CD4-positive, alpha-beta T cell treated with Interleukin-1 beta for 1 hour (primary cell): ENCODE measurements around the gene NPFFR1.
A peak's percentile ranks its signal among the peaks of the same experiment; 100 is the strongest.
"Not testable (repeated sequence)": the region's sequence is repeated elsewhere in the genome, so short reads cannot be mapped to it uniquely, and the experiment has no call there.

ENCODE experiments used
- DNase-seq, 2 donors: peaks; one replicate each; pipeline ENCODE4 v3.0.0-alpha.2; 2020 to 2022

Gene NPFFR1

GRCh38 chr10:70255329-70256299 is 28.2 kb downstream of the NPFFR1 start:
- peak; percentile 10 to 46 for DNase-seq

GRCh38 chr10:70254778-70255328 is 29.0 kb downstream of the NPFFR1 start:
- DNase-seq = no peak

GRCh38 chr10:70253878-70254765 is 29.7 kb downstream of the NPFFR1 start:
- no peak for DNase-seq

GRCh38 chr10:70250961-70251680 is 32.7 kb downstream of the NPFFR1 start:
- DNase-seq = no peak

- DNase-seq = no peak
Observed at GRCh38 chr10:70247360-70247759, 36.4 kb downstream of the NPFFR1 start.

GRCh38 chr10:70241081-70241480 is 42.7 kb downstream of the NPFFR1 start:
- DNase-seq = no peak

GRCh38 chr10:70239986-70240385 is 43.8 kb downstream of the NPFFR1 start:
- DNase-seq = not testable (repeated sequence)

- DNase-seq = not testable (repeated sequence)
Observed at GRCh38 chr10:70239077-70239976, 44.5 kb downstream of the NPFFR1 start.

- not testable (repeated sequence) for DNase-seq
Observed at GRCh38 chr10:70237958-70238536, 45.8 kb downstream of the NPFFR1 start.

- DNase-seq = no peak
Observed at GRCh38 chr10:70234668-70235447, 48.9 kb downstream of the NPFFR1 start.

- DNase-seq = no peak
Observed at GRCh38 chr10:70233939-70234300, 49.9 kb downstream of the NPFFR1 start.

GRCh38 chr10:70233109-70233938 is 50.5 kb downstream of the NPFFR1 start, which contains the start of gene PPA1:
TSS of gene PPA1 (minus strand) at chr10:70233429. CDS start at chr10:70233327, 102 bp downstream.
- peak; percentile 98 to 99 for DNase-seq

- no peak for DNase-seq
Observed at GRCh38 chr10:70232859-70233108, 51.0 kb downstream of the NPFFR1 start.

GRCh38 chr10:70232155-70232858 is 51.5 kb downstream of the NPFFR1 start:
- DNase-seq = peak; percentile 10 to 50

GRCh38 chr10:70228491-70228890 is 55.3 kb downstream of the NPFFR1 start:
- no peak for DNase-seq

GRCh38 chr10:70227548-70228320 is 56.1 kb downstream of the NPFFR1 start:
- no peak for DNase-seq

- DNase-seq = no peak
Observed at GRCh38 chr10:70223728-70224127, 60.1 kb downstream of the NPFFR1 start.
